ENCODE data around the gene LAP3. TPM values are rescaled to one million over a fixed set of nuclear protein-coding genes. Genes with fewer than 3 reads are reported as not detected.
"Not testable (repeated sequence)": the region's sequence is repeated elsewhere in the genome, so short reads cannot be mapped to it uniquely, and the experiment has no call there.

LAP3 gene
- total RNA-seq, 2 experiments from 2014 or later, result 109 to 111 TPM

GRCh38 chr4:17567271-17567670, 9.7 kb upstream of the LAP3 start:
- intact Hi-C loops (cut with micrococcal nuclease), result no loop called here
- no peak for DNase-seq
- Mint-ChIP-seq H3K27ac (no peak overlapping the region), H3K9me3 (no peaks in the 10 kb centered on the region), H3K4me3 (no peak overlapping the region), H3K27me3 (ENCODE audit: low read depth) (no peaks in the 10 kb centered on the region), H3K36me3 (ENCODE audit: low read depth) (no peaks in the 10 kb centered on the region), H3K4me1 (ENCODE audit: low read depth) (no peaks in the 10 kb centered on the region)
- CTCF ChIA-PET, result interaction anchor here (0.6 kb wide), 1 partner anchor 54 kb away, joined by 3 read pairs; no protein-coding TSS in a partner anchor

GRCh38 chr4:17574206-17574605, 2.8 kb upstream of the LAP3 start:
- H3K27me3 Mint-ChIP-seq (ENCODE audit: low read depth), result no peaks in the 10 kb centered on the region
- H3K4me3 Mint-ChIP-seq, result no peak overlapping the region
- H3K4me1 Mint-ChIP-seq (ENCODE audit: low read depth), result peaks cover 17% of the 10 kb centered on the region
- no peak for DNase-seq
- CTCF ChIA-PET, result interaction anchor here (0.7 to 1.6 kb wide), 3 partner anchors 9 to 62 kb away, joined by 3 to 5 read pairs (median 4); no protein-coding TSS in a partner anchor
- H3K9me3 Mint-ChIP-seq, result no peaks in the 10 kb centered on the region
- intact Hi-C loops (cut with micrococcal nuclease), result no loop called here
- H3K27ac Mint-ChIP-seq, result no peak overlapping the region
- H3K36me3 Mint-ChIP-seq (ENCODE audit: low read depth), result peaks cover 6% of the 10 kb centered on the region

DNA sequence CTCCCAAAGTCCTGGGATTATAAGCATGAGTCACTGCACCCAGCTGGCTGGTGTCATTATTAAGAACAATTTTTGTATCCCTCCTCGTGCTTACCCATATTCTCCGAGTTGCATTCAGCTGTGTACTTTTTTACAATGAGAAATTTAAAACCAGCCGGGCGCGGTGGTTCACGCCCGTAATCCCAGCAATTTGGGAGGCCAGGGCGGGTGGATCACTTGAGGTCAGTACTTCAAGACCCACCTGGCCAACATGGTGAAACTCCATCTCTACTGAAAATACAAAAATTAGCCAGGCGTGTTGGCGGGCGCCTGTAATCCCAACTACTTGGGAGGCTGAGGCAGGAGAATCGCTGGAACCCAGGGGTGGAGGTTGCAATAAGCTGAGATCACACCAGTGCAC, 1.8 kb upstream of the LAP3 start:
- peaks cover 22% of the 10 kb centered on the region for H3K4me1 Mint-ChIP-seq (ENCODE audit: low read depth)
- H3K27me3 Mint-ChIP-seq (ENCODE audit: low read depth); intact Hi-C loops (cut with micrococcal nuclease); DNase-seq; H3K9me3 Mint-ChIP-seq; H3K27ac Mint-ChIP-seq; H3K4me3 Mint-ChIP-seq: not testable (repeated sequence)
- CTCF ChIA-PET, result interaction anchor here (1.6 kb wide), 1 partner anchor 26 kb away, joined by 5 read pairs; no protein-coding TSS in a partner anchor
- H3K36me3 Mint-ChIP-seq (ENCODE audit: low read depth), result peaks cover 13% of the 10 kb centered on the region

- H3K36me3 Mint-ChIP-seq (ENCODE audit: low read depth), result peaks cover 28% of the 10 kb centered on the region
- no peaks in the 10 kb centered on the region for H3K27me3 Mint-ChIP-seq (ENCODE audit: low read depth)
- no peaks in the 10 kb centered on the region for H3K9me3 Mint-ChIP-seq
- DNase-seq, result peak; percentile 49
- H3K4me1 Mint-ChIP-seq (ENCODE audit: low read depth), result peaks cover 24% of the 10 kb centered on the region
- peak overlapping the region; percentile 95 for H3K27ac Mint-ChIP-seq
- CTCF ChIA-PET, result interaction anchor here (0.7 to 2.4 kb wide), 6 partner anchors 16 to 232 kb away, joined by 3 to 17 read pairs (median 3); partner anchors contain the start of genes DCAF16 and MED28
- H3K4me3 Mint-ChIP-seq, result peak overlapping the region; percentile 89
- intact Hi-C loops (cut with micrococcal nuclease), result loop anchor here (1.0 kb wide), 9 partner anchors 29 to 1897 kb away; partner anchors contain the start of genes DCAF16, FAM200B, MED28 and NCAPG
Observed at GRCh38 chr4:17577665-17578481, 875 bp downstream of the LAP3 start.

DNA sequence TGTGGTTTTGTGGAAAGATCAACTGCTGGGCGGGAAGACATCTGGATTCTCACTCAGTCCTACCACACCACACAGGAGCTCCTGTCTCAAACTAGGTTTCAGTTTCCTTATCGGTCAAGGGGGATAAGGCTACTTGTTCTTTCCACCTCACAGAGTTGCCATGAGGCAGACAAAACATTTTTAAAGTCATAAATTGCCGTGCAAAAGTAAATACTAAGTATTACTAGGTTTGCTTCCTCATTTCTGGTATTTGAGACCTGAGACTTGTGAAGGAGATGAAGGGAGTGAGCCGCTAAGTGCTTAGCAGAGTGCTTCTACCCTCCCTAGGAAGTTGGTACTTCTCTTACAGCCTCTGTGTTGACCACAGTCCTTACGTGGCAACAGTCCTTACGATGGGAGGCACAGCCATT, 1.5 kb downstream of the LAP3 start:
- peak; percentile 9 for DNase-seq
- intact Hi-C loops (cut with micrococcal nuclease), result loop anchor here (1.0 kb wide), 1 partner anchor 58 kb away; no protein-coding TSS in a partner anchor
- CTCF ChIA-PET, result interaction anchor here (0.7 to 2.4 kb wide), 5 partner anchors 16 to 36 kb away, joined by 3 to 17 read pairs (median 3); partner anchors contain the start of gene MED28
- Mint-ChIP-seq H3K4me3 (peak overlapping the region; percentile 89), H3K4me1 (ENCODE audit: low read depth) (peaks cover 24% of the 10 kb centered on the region), H3K27ac (peak overlapping the region; percentile 95), H3K27me3 (ENCODE audit: low read depth) (no peaks in the 10 kb centered on the region), H3K9me3 (no peaks in the 10 kb centered on the region), H3K36me3 (ENCODE audit: low read depth) (peaks cover 30% of the 10 kb centered on the region)

GRCh38 chr4:17580969-17581368, 4.0 kb downstream of the LAP3 start:
- peaks cover 46% of the 10 kb centered on the region for H3K36me3 Mint-ChIP-seq (ENCODE audit: low read depth)
- H3K4me1 Mint-ChIP-seq (ENCODE audit: low read depth), result peaks cover 22% of the 10 kb centered on the region
- no peak overlapping the region for H3K27ac Mint-ChIP-seq
- intact Hi-C loops (cut with micrococcal nuclease), result no loop called here
- no peaks in the 10 kb centered on the region for H3K9me3 Mint-ChIP-seq
- no peak for DNase-seq
- H3K4me3 Mint-ChIP-seq, result no peak overlapping the region
- H3K27me3 Mint-ChIP-seq (ENCODE audit: low read depth), result no peaks in the 10 kb centered on the region
- CTCF ChIA-PET, result interaction anchor here (1.0 kb wide), 1 partner anchor 32 kb away, joined by 3 read pairs; no protein-coding TSS in a partner anchor

GRCh38 chr4:17583276-17583675, 6.3 kb downstream of the LAP3 start:
- CTCF ChIA-PET, result interaction anchor here (0.6 to 1.4 kb wide), 3 partner anchors 34 to 214 kb away, joined by 4 to 6 read pairs (median 5); no protein-coding TSS in a partner anchor
- H3K27ac Mint-ChIP-seq, result no peak overlapping the region
- DNase-seq, result no peak
- no peaks in the 10 kb centered on the region for H3K9me3 Mint-ChIP-seq
- peaks cover 57% of the 10 kb centered on the region for H3K36me3 Mint-ChIP-seq (ENCODE audit: low read depth)
- H3K27me3 Mint-ChIP-seq (ENCODE audit: low read depth), result no peaks in the 10 kb centered on the region
- intact Hi-C loops (cut with micrococcal nuclease), result no loop called here
- peaks cover 16% of the 10 kb centered on the region for H3K4me1 Mint-ChIP-seq (ENCODE audit: low read depth)
- H3K4me3 Mint-ChIP-seq, result no peak overlapping the region

DNA sequence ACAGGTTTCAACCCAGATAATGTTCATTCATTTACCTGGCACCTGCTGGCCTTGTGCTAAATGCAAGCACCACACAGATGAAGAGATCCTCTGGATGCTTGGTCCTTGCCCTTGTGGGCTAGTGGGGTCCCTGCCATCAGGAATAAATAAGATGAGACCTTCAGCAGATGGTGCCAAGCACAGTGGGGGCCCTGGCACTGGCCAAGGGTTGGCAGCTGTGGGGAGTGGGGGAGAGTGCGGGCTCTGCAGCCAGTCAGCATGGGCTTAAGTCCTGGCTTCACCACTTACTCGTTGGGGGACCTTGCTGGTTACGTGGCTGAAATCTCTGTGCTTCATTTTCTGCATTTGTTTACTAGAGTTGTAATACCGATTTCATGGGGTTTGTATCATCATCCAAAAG, 6.9 kb downstream of the LAP3 start:
- Mint-ChIP-seq H3K27me3 (ENCODE audit: low read depth) (no peaks in the 10 kb centered on the region), H3K4me3 (no peak overlapping the region)
- intact Hi-C loops (cut with micrococcal nuclease), result no loop called here

GRCh38 chr4:17584521-17585213, 7.7 kb downstream of the LAP3 start:
- Mint-ChIP-seq H3K27ac (no peak overlapping the region), H3K27me3 (ENCODE audit: low read depth) (no peaks in the 10 kb centered on the region), H3K9me3 (no peaks in the 10 kb centered on the region), H3K36me3 (ENCODE audit: low read depth) (peaks cover 56% of the 10 kb centered on the region), H3K4me3 (no peak overlapping the region), H3K4me1 (ENCODE audit: low read depth) (peaks cover 3% of the 10 kb centered on the region)
- DNase-seq, result no peak
- CTCF ChIA-PET, result no interaction called here
- intact Hi-C loops (cut with micrococcal nuclease), result no loop called here

More for the DNA sequence above, 6.9 kb downstream of the LAP3 start:
- no peaks in the 10 kb centered on the region for H3K9me3 Mint-ChIP-seq
- H3K27ac Mint-ChIP-seq, result no peak overlapping the region
- peaks cover 59% of the 10 kb centered on the region for H3K36me3 Mint-ChIP-seq (ENCODE audit: low read depth)
- peaks cover 9% of the 10 kb centered on the region for H3K4me1 Mint-ChIP-seq (ENCODE audit: low read depth)
- CTCF ChIA-PET, result interaction anchor here (0.6 to 1.4 kb wide), 2 partner anchors 35 to 191 kb away, joined by 4 to 6 read pairs; no protein-coding TSS in a partner anchor
- DNase-seq, result no peak

DNA sequence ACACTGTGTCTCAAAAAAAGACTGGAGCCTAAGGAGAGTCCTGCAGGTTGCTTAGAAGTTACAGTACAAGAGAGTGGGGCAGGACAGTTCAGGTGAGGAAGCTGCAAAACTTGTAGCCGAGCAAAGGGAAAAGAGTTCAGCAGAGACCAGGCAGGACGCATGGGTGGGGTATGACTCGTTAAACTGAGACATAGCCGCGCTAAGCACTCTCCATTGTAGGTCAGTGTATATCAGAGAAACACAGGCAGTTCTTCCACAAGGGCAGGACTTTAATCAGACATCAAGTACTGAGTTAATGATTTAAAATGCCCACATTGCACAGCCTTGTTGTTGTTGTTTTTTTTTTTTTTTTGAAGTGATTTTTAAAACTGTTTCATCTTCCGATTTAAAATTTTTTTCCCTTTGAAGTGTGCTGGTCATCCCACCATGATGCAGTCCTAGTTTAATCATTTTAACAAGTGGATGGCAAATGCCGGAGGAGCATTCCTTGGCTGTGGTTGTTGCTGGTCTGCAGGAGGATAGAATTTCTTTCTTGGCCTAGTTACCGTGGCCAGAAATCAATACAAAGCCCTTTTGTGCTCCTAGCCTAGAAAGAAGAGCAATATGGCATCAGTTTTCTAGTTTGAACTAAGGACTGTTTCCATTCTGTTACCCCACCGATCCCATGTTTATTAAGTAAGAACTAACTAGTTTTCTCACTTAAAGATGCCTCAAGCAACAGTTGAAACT, 10.3 kb downstream of the LAP3 start:
- no peak for DNase-seq
- Mint-ChIP-seq H3K36me3 (ENCODE audit: low read depth) (peaks cover 50% of the 10 kb centered on the region), H3K27ac (no peak overlapping the region), H3K9me3 (no peaks in the 10 kb centered on the region), H3K4me1 (ENCODE audit: low read depth) (peaks cover 3% of the 10 kb centered on the region), H3K27me3 (ENCODE audit: low read depth) (no peaks in the 10 kb centered on the region), H3K4me3 (no peak overlapping the region)
- intact Hi-C loops (cut with micrococcal nuclease), result no loop called here
- CTCF ChIA-PET, result interaction anchor here (0.6 to 0.7 kb wide), 2 partner anchors 19 to 38 kb away, joined by 3 to 4 read pairs; no protein-coding TSS in a partner anchor

- Mint-ChIP-seq H3K9me3 (no peaks in the 10 kb centered on the region), H3K27me3 (ENCODE audit: low read depth) (no peaks in the 10 kb centered on the region), H3K36me3 (ENCODE audit: low read depth) (peaks cover 53% of the 10 kb centered on the region), H3K4me3 (no peak overlapping the region), H3K4me1 (ENCODE audit: low read depth) (peaks cover 4% of the 10 kb centered on the region), H3K27ac (no peak overlapping the region)
- CTCF ChIA-PET, result interaction anchor here (0.7 kb wide), 1 partner anchor 1705 kb away, joined by 3 read pairs; no protein-coding TSS in a partner anchor
- no peak for DNase-seq
- intact Hi-C loops (cut with micrococcal nuclease), result no loop called here
Observed at GRCh38 chr4:17589355-17589754, 12.4 kb downstream of the LAP3 start.

Data from activated naive CD4-positive, alpha-beta T cell treated with anti-CD3 and anti-CD28 coated beads for 36 hours (primary cell).